Measurements from ENCODE around the gene SLC16A11. TPM values are rescaled to one million over a fixed set of nuclear protein-coding genes. Genes with fewer than 3 reads are reported as not detected.

Gene SLC16A11
- total and polyA plus RNA-seq, 4 donors: 1.9 to 8.9 (median 6.5) TPM

GRCh38 chr17:7019839-7020519 lies 23.9 kb downstream of the SLC16A11 start:
- Histone ChIP-seq H3K9me3 (ENCODE audit: control insufficient read depth in 4 of 4, insufficient read depth in 3 of 4, low read length in 3 of 4) (no peaks in the 10 kb centered on the region), H3K27me3 (ENCODE audit: control insufficient read depth in 3 of 3, insufficient read depth in 3 of 3, low read length in 2 of 3) (peaks cover 0 to 18% (median 17%) of the 10 kb centered on the region in 3 donors), H3K27ac (ENCODE audit: low read depth in 1 of 2, low read length in 1 of 2) (peak overlapping the region; percentile 88 to 95), H3K36me3 (ENCODE audit: control insufficient read depth in 4 of 4, insufficient read depth in 4 of 4, low read length in 4 of 4) (peaks cover 0 to 11% (median 4%) of the 10 kb centered on the region in 4 donors), H3K9ac (ENCODE audit: insufficient read depth in 1 of 2, low read length in 2 of 2) (peak overlapping the region in 1 of 2 donors; percentile 74), H3K4me3 (peak overlapping the region; percentile 45), H3K4me1 (ENCODE audit: control insufficient read depth in 5 of 5, insufficient read depth in 5 of 5, low read length in 5 of 5) (peaks cover 5 to 55% (median 10%) of the 10 kb centered on the region in 5 donors)
- TF ChIP-seq CTCF (IDR thresholded peaks at IDR 0.05; ENCODE audit: control extremely low read depth, extremely low read depth): no peak
- WGBS, 2 donors: 20 to 33% methylated on average over 10 to 15 of the region's 16 CpGs
- ATAC-seq (ENCODE audit: insufficient read depth, low FRiP score) (no peak), DNase-seq (peak; percentile 78 to 89 (median 85))

- H3K27ac ChIP-seq (ENCODE audit: low read depth in 1 of 2, low read length in 1 of 2): peak overlapping the region; percentile 88 to 95
- no peak for DNase-seq
- H3K9me3 ChIP-seq (ENCODE audit: control insufficient read depth in 4 of 4, insufficient read depth in 3 of 4, low read length in 3 of 4): no peaks in the 10 kb centered on the region
- peaks cover 5 to 55% (median 10%) of the 10 kb centered on the region in 5 donors for H3K4me1 ChIP-seq (ENCODE audit: control insufficient read depth in 5 of 5, insufficient read depth in 5 of 5, low read length in 5 of 5)
- peak overlapping the region in 1 of 2 donors; percentile 74 for H3K9ac ChIP-seq (ENCODE audit: insufficient read depth in 1 of 2, low read length in 2 of 2)
- 45 to 62% methylated on average over 10 of the region's 10 CpGs for WGBS, 2 donors
- peaks cover 0 to 11% (median 4%) of the 10 kb centered on the region in 4 donors for H3K36me3 ChIP-seq (ENCODE audit: control insufficient read depth in 4 of 4, insufficient read depth in 4 of 4, low read length in 4 of 4)
- H3K4me3 ChIP-seq: peak overlapping the region; percentile 45
- ATAC-seq (ENCODE audit: insufficient read depth, low FRiP score): no peak
- TF ChIP-seq CTCF (IDR thresholded peaks at IDR 0.05; ENCODE audit: control extremely low read depth, extremely low read depth): no peak
- H3K27me3 ChIP-seq (ENCODE audit: control insufficient read depth in 3 of 3, insufficient read depth in 3 of 3, low read length in 2 of 3): peaks cover 0 to 18% (median 17%) of the 10 kb centered on the region in 3 donors
These were observed 24.5 kb downstream of the SLC16A11 start for GRCh38 chr17:7019367-7019766.

GRCh38 chr17:7018331-7018964 lies 25.4 kb downstream of the SLC16A11 start:
- H3K27ac ChIP-seq (ENCODE audit: low read depth in 1 of 2, low read length in 1 of 2): peak overlapping the region; percentile 88 to 95
- H3K9ac ChIP-seq (ENCODE audit: insufficient read depth in 1 of 2, low read length in 2 of 2): peak overlapping the region in 1 of 2 donors; percentile 74
- 63 to 86% methylated on average over 10 of the region's 10 CpGs for WGBS, 2 donors
- TF ChIP-seq CTCF (IDR thresholded peaks at IDR 0.05; ENCODE audit: control extremely low read depth, extremely low read depth): no peak
- DNase-seq (no peak), ATAC-seq (ENCODE audit: insufficient read depth, low FRiP score) (no peak)
- peaks cover 0 to 17% (median 14%) of the 10 kb centered on the region in 3 donors for H3K27me3 ChIP-seq (ENCODE audit: control insufficient read depth in 3 of 3, insufficient read depth in 3 of 3, low read length in 2 of 3)
- no peak overlapping the region for H3K4me3 ChIP-seq
- H3K36me3 ChIP-seq (ENCODE audit: control insufficient read depth in 4 of 4, insufficient read depth in 4 of 4, low read length in 4 of 4): peaks cover 0 to 11% (median 4%) of the 10 kb centered on the region in 4 donors
- peaks cover 9 to 64% (median 11%) of the 10 kb centered on the region in 5 donors for H3K4me1 ChIP-seq (ENCODE audit: control insufficient read depth in 5 of 5, insufficient read depth in 5 of 5, low read length in 5 of 5)
- no peaks in the 10 kb centered on the region for H3K9me3 ChIP-seq (ENCODE audit: control insufficient read depth in 4 of 4, insufficient read depth in 3 of 4, low read length in 3 of 4)
